Measurements from ENCODE around the gene TMEM247. TPM values are rescaled to one million over a fixed set of nuclear protein-coding genes. Genes with fewer than 3 reads are reported as not detected.
"Not testable (repeated sequence)": the region's sequence is repeated elsewhere in the genome, so short reads cannot be mapped to it uniquely, and the experiment has no call there.

TMEM247 gene
- total and polyA plus RNA-seq, 2 donors (not counting 1 experiment from before 2014, with no cell fraction given): not detected

DNA sequence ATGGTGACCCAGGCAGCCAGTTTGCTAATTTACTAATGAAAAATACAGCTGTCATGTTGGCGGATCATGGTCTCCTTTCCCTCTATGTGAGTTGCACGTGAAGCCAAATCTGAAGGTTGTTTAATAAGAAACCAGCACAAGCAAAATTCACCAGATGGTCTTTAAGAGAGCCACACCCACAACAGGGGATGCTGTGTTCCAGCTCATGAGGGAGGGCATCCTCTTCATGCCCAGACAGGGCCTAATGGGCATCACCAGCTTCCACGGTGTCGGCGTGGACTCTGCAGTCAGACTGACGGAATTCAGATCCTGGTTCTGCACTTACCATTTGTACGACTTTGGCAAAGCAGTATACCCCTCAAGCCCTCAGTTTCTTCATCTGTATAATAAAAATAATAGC is 39.9 kb downstream of the TMEM247 start:
- H4K20me1 ChIP-seq (ENCODE audit: control insufficient read depth, extremely low read depth, insufficient read depth, low read length): no peaks in the 10 kb centered on the region
- H3K4me1 ChIP-seq (ENCODE audit: control insufficient read depth, extremely low read depth, insufficient read depth, low read length): peaks cover 12% of the 10 kb centered on the region
- no peaks in the 10 kb centered on the region for H3K79me2 ChIP-seq (ENCODE audit: control insufficient read depth, insufficient read depth, low read length)
- no peak for TF ChIP-seq EZH2 (IDR thresholded peaks at IDR 0.05; ENCODE audit: low read length, missing control alignments)
- TF ChIP-seq, protein P1, sequence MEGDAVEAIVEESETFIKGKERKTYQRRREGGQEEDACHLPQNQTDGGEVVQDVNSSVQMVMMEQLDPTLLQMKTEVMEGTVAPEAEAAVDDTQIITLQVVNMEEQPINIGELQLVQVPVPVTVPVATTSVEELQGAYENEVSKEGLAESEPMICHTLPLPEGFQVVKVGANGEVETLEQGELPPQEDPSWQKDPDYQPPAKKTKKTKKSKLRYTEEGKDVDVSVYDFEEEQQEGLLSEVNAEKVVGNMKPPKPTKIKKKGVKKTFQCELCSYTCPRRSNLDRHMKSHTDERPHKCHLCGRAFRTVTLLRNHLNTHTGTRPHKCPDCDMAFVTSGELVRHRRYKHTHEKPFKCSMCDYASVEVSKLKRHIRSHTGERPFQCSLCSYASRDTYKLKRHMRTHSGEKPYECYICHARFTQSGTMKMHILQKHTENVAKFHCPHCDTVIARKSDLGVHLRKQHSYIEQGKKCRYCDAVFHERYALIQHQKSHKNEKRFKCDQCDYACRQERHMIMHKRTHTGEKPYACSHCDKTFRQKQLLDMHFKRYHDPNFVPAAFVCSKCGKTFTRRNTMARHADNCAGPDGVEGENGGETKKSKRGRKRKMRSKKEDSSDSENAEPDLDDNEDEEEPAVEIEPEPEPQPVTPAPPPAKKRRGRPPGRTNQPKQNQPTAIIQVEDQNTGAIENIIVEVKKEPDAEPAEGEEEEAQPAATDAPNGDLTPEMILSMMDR (conservative IDR thresholded peaks at IDR 0.05 in 1 of 2, IDR thresholded peaks at IDR 0.05 in 1 of 2; ENCODE audit: low read depth in 1 of 2, low read length in 2 of 2): no peak
- no peak overlapping the region for H3K4me2 ChIP-seq (ENCODE audit: extremely low read depth, insufficient read depth, low read length)
- DNase-seq (ENCODE audit: low read depth in 2 of 2): no peak
- no peak overlapping the region for H2AFZ ChIP-seq (ENCODE audit: low read length)
- no peaks in the 10 kb centered on the region for H3K27me3 ChIP-seq (ENCODE audit: control insufficient read depth, insufficient read depth, low read length)
- H3K9me3 ChIP-seq (ENCODE audit: control insufficient read depth, insufficient read depth, low read depth, low read length): no peaks in the 10 kb centered on the region
- H3K36me3 ChIP-seq (ENCODE audit: control insufficient read depth, insufficient read depth, low read length): no peaks in the 10 kb centered on the region
- H3K27ac ChIP-seq (ENCODE audit: insufficient read depth, low read length): no peak overlapping the region
- no peak overlapping the region for H3K4me3 ChIP-seq (replicated peaks in 1 of 4; ENCODE audit: control extremely low read depth in 1 of 4, insufficient read depth in 1 of 4, low read depth in 3 of 4, low read length in 4 of 4)
- no peak overlapping the region for H3K9ac ChIP-seq (ENCODE audit: insufficient read depth, low read length)

DNA sequence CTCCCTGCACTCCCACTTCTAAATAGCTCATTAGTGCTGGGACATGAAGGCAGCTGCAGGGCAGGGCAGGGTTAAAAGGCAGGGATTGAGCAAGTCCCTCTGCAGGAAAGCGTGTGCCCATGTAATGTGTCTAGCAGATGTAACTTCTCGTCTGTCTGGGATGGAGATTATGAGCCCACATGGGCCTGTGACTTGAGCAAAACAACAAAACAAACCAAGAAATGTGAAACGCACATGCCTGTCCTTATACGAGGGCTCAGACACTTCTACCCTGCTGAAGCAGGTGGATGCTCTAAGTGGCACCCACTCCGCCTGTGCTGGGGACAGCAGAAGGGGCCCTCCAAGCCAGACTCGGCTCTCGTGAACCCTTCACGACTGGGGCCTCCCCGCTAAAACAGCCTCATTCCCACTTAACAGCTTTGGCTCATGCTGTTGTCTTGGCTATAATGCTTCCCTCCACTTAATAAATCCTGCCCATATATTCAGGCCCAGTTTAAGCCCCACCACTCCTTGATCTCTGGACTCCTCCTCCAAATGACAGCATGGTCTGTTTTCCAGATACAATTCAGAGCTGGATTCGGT is 40.9 kb downstream of the TMEM247 start:
- peak in 1 of 2 donors; percentile 78 for DNase-seq (ENCODE audit: low read depth in 2 of 2)
- no peak overlapping the region for H3K4me3 ChIP-seq (replicated peaks in 1 of 4; ENCODE audit: control extremely low read depth in 1 of 4, insufficient read depth in 1 of 4, low read depth in 3 of 4, low read length in 4 of 4)
- H4K20me1 ChIP-seq (ENCODE audit: control insufficient read depth, extremely low read depth, insufficient read depth, low read length): no peaks in the 10 kb centered on the region
- H3K9me3 ChIP-seq (ENCODE audit: control insufficient read depth, insufficient read depth, low read depth, low read length): no peaks in the 10 kb centered on the region
- H3K27ac ChIP-seq (ENCODE audit: insufficient read depth, low read length): no peak overlapping the region
- H3K4me2 ChIP-seq (ENCODE audit: extremely low read depth, insufficient read depth, low read length): no peak overlapping the region
- no peaks in the 10 kb centered on the region for H3K36me3 ChIP-seq (ENCODE audit: control insufficient read depth, insufficient read depth, low read length)
- H3K9ac ChIP-seq (ENCODE audit: insufficient read depth, low read length): no peak overlapping the region
- H3K79me2 ChIP-seq (ENCODE audit: control insufficient read depth, insufficient read depth, low read length): no peaks in the 10 kb centered on the region
- no peaks in the 10 kb centered on the region for H3K27me3 ChIP-seq (ENCODE audit: control insufficient read depth, insufficient read depth, low read length)
- peak overlapping the region; percentile 32 for H2AFZ ChIP-seq (ENCODE audit: low read length)
- no peak for TF ChIP-seq EZH2 (IDR thresholded peaks at IDR 0.05; ENCODE audit: low read length, missing control alignments)
- TF ChIP-seq, protein P1 (conservative IDR thresholded peaks at IDR 0.05 in 1 of 2, IDR thresholded peaks at IDR 0.05 in 1 of 2; ENCODE audit: low read depth in 1 of 2, low read length in 2 of 2): no peak
- H3K4me1 ChIP-seq (ENCODE audit: control insufficient read depth, extremely low read depth, insufficient read depth, low read length): peaks cover 12% of the 10 kb centered on the region

DNA sequence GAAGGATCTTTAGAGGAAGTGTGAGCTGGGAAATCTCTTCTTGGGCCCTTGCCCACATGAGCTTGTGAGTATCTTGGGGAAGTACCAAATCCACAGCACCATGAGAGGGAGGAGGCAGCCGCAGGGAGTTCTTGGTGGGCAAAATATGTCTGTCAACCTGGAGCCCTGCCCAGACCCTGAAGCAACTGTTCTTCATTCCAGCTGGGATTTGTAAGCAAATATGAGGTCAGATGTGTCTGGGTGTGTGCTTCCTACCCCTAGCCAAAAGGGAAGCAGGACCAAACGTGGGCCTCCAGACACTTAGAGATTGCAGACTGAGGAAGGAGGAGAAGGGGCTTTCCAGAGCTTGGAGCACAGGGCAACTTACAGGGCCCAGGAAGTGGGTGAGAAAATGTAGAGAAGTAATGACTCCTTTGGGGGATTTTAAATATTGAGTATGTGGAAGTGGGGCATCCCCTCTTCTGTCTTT is 41.9 kb downstream of the TMEM247 start:
- no peaks in the 10 kb centered on the region for H3K36me3 ChIP-seq (ENCODE audit: control insufficient read depth, insufficient read depth, low read length)
- no peaks in the 10 kb centered on the region for H3K27me3 ChIP-seq (ENCODE audit: control insufficient read depth, insufficient read depth, low read length)
- H3K9ac ChIP-seq (ENCODE audit: insufficient read depth, low read length): no peak overlapping the region
- no peak overlapping the region for H3K4me2 ChIP-seq (ENCODE audit: extremely low read depth, insufficient read depth, low read length)
- H3K4me1 ChIP-seq (ENCODE audit: control insufficient read depth, extremely low read depth, insufficient read depth, low read length): peaks cover 12% of the 10 kb centered on the region
- H3K9me3 ChIP-seq (ENCODE audit: control insufficient read depth, insufficient read depth, low read depth, low read length): no peaks in the 10 kb centered on the region
- TF ChIP-seq EZH2 (IDR thresholded peaks at IDR 0.05; ENCODE audit: low read length, missing control alignments): no peak
- TF ChIP-seq, protein P1 (conservative IDR thresholded peaks at IDR 0.05 in 1 of 2, IDR thresholded peaks at IDR 0.05 in 1 of 2; ENCODE audit: low read depth in 1 of 2, low read length in 2 of 2): no peak
- H3K4me3 ChIP-seq (replicated peaks in 1 of 4; ENCODE audit: control extremely low read depth in 1 of 4, insufficient read depth in 1 of 4, low read depth in 3 of 4, low read length in 4 of 4): no peak overlapping the region
- DNase-seq (ENCODE audit: low read depth in 2 of 2): peak; percentile 62 to 99
- no peaks in the 10 kb centered on the region for H4K20me1 ChIP-seq (ENCODE audit: control insufficient read depth, extremely low read depth, insufficient read depth, low read length)
- H3K27ac ChIP-seq (ENCODE audit: insufficient read depth, low read length): no peak overlapping the region
- no peaks in the 10 kb centered on the region for H3K79me2 ChIP-seq (ENCODE audit: control insufficient read depth, insufficient read depth, low read length)
- no peak overlapping the region for H2AFZ ChIP-seq (ENCODE audit: low read length)

DNA sequence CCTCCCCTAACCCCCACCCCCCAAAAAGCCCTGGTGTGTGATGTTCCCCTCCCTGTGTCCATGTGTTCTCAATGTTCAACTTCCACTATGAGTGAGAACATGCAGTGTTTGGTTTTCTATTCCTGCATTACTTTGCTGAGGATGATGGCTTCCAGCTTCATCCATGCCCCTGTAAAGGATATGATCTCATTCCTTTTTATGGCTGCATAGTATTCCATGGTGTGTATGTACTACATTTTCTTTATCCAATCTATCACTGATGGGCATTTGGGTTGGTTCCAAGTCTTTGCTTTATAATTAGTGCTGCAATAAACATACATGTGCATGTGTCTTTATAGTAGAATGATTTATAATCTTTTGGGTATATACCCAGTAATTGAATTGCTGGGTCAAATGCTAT is 43.0 kb downstream of the TMEM247 start:
- H3K4me3 ChIP-seq (replicated peaks in 1 of 4; ENCODE audit: control extremely low read depth in 1 of 4, insufficient read depth in 1 of 4, low read depth in 3 of 4, low read length in 4 of 4): not testable (repeated sequence)

More for the DNA sequence above, 43.0 kb downstream of the TMEM247 start:
- not testable (repeated sequence) for H3K36me3 ChIP-seq (ENCODE audit: control insufficient read depth, insufficient read depth, low read length); H3K9me3 ChIP-seq (ENCODE audit: control insufficient read depth, insufficient read depth, low read depth, low read length); H3K27me3 ChIP-seq (ENCODE audit: control insufficient read depth, insufficient read depth, low read length); H3K27ac ChIP-seq (ENCODE audit: insufficient read depth, low read length); DNase-seq (ENCODE audit: low read depth in 2 of 2); H2AFZ ChIP-seq (ENCODE audit: low read length); H4K20me1 ChIP-seq (ENCODE audit: control insufficient read depth, extremely low read depth, insufficient read depth, low read length); H3K79me2 ChIP-seq (ENCODE audit: control insufficient read depth, insufficient read depth, low read length); H3K9ac ChIP-seq (ENCODE audit: insufficient read depth, low read length); H3K4me2 ChIP-seq (ENCODE audit: extremely low read depth, insufficient read depth, low read length)
- peaks cover 12% of the 10 kb centered on the region for H3K4me1 ChIP-seq (ENCODE audit: control insufficient read depth, extremely low read depth, insufficient read depth, low read length)
